GM12878 (cell line): Measurements from ENCODE around the gene MYO18B. TPM values are rescaled to one million over a fixed set of nuclear protein-coding genes. Genes with fewer than 3 reads are reported as not detected.

Source experiments
- ATAC-seq: fragments of 200-7000 bp; cut with Tn5 transposase; 3 replicates; pipeline ENCODE4 v1.9.1; 2020; ENCODE audit warnings: mild to moderate bottlenecking, moderate library complexity
- BruUV-seq: library from RNA; stranded (reverse); fragments of 400-500 nt; replicated peaks from 2 replicates; lab custom pipeline; 2021; lab: Mats Ljungman, UMichigan
- CTCF ChIA-PET: fragments of 300-600 bp; sonication (Branson Sonifier 250); formaldehyde crosslinking; extraction: SDS; loops from one replicate; lab custom pipeline; 2021; ENCODE audit warnings: inconsistent platforms; lab: Yijun Ruan, JAX
- POLR2A ChIA-PET: fragments of 350-600 bp; formaldehyde crosslinking; extraction: SDS; loops from one replicate; lab custom pipeline; 2021; ENCODE audit warnings: inconsistent platforms; lab: Charles Lee
- RAD21 ChIA-PET: fragments of 300-600 bp; sonication (Branson Sonifier 250); formaldehyde crosslinking; loops from one replicate; lab custom pipeline; 2023; ENCODE audit warnings: antibody characterized with exemption; ENCODE audit not compliant: unreplicated experiment; lab: Charles Lee
- SMC1A ChIA-PET: fragments of 300-600 bp; sonication (Branson Sonifier 250); formaldehyde crosslinking; loops from one replicate; lab custom pipeline; 2023; ENCODE audit not compliant: unreplicated experiment, uncharacterized antibody; lab: Charles Lee
- DNase-seq: peaks from one replicate; pipeline ENCODE4 v3.0.0-alpha.2; 2011; ENCODE audit warnings: low read depth, low spot score
- FAIRE-seq: peaks from 3 replicates; lab custom pipeline; 2011; peaks lifted over from hg19 to GRCh38; lab: Jason Lieb, UNC
- H2AFZ ChIP-seq: 2 replicates; pipeline ENCODE4 v1.6.0; 2011; ENCODE audit warnings: low read depth, low read length, control low read depth; ENCODE audit not compliant: control insufficient read depth
- H3K27ac ChIP-seq: 2 replicates; pipeline ENCODE4 v1.5.1; 2011; ENCODE audit warnings: control low read depth; ENCODE audit not compliant: control insufficient read depth, insufficient read depth
- H3K27me3 ChIP-seq, 2 experiments: replicated peaks in 1 of 2; 2 replicates each; pipeline versions ENCODE4 v1.6.0 to v1.6.1; 2011; ENCODE audit warnings: low read length in 1 of 2; ENCODE audit not compliant: control insufficient read depth in 2 of 2, insufficient read depth in 2 of 2
- H3K36me3 ChIP-seq, 2 experiments: 2 replicates each; pipeline ENCODE4 v1.5.1; 2011; ENCODE audit warnings: low read length in 1 of 2; ENCODE audit not compliant: control insufficient read depth in 2 of 2, insufficient read depth in 2 of 2
- H3K4me1 ChIP-seq: 2 replicates; pipeline ENCODE4 v1.6.1; 2011; ENCODE audit warnings: mild to moderate bottlenecking, low read length, moderate library complexity, mixed read lengths; ENCODE audit not compliant: control insufficient read depth, insufficient read depth
- H3K4me2 ChIP-seq: 2 replicates; pipeline ENCODE4 v1.6.0; 2011; ENCODE audit warnings: control low read depth; ENCODE audit not compliant: control insufficient read depth, insufficient read depth
- H3K4me3 ChIP-seq: fragments of 200-600 bp; sonication (generic); 2 replicates; pipeline ENCODE4 v1.5.1; 2016
- H3K79me2 ChIP-seq: 2 replicates; pipeline ENCODE4 v1.6.0; 2011; ENCODE audit warnings: low read length; ENCODE audit not compliant: control insufficient read depth, insufficient read depth
- H3K9ac ChIP-seq: 2 replicates; pipeline ENCODE4 v1.8.0; 2011; ENCODE audit warnings: low read length, control low read depth, mixed read lengths; ENCODE audit not compliant: control insufficient read depth, insufficient read depth
- H3K9me3 ChIP-seq: replicated peaks from 3 replicates; pipeline ENCODE4 v1.5.1; 2011; ENCODE audit warnings: mild to moderate bottlenecking, low read length; ENCODE audit not compliant: control insufficient read depth, insufficient read depth
- H4K20me1 ChIP-seq: 2 replicates; pipeline ENCODE4 v1.6.0; 2011; ENCODE audit not compliant: control insufficient read depth, insufficient read depth
- CHD2 ChIP-seq: IDR thresholded peaks from 2 replicates; pipeline ENCODE4 v1.6.1; 2011; ENCODE audit warnings: low read depth, low read length, improper control_type of control experiment, borderline replicate concordance
- EP300 ChIP-seq, 2 experiments: fragments of 150-350 bp in 1 of 2; IDR thresholded peaks; 2 replicates each; pipeline ENCODE4 v1.6.1; 2011 to 2012; ENCODE audit warnings: low read depth in 2 of 2, low read length in 2 of 2, borderline replicate concordance in 1 of 2, improper control_type of control experiment in 1 of 2, inconsistent platforms in 1 of 2; ENCODE audit not compliant: control insufficient read depth in 1 of 2
- HCFC1 ChIP-seq: fragments of 150-350 bp; IDR thresholded peaks from 2 replicates; pipeline ENCODE4 v1.6.1; 2014; ENCODE audit warnings: low read length
- MXI1 ChIP-seq: fragments of 150-350 bp; IDR thresholded peaks from 2 replicates; pipeline ENCODE4 v1.6.1; 2011; ENCODE audit warnings: low read depth, mild to moderate bottlenecking, inconsistent platforms, low read length, improper control_type of control experiment
- POLR2AphosphoS5 ChIP-seq: IDR thresholded peaks from 2 replicates; pipeline ENCODE4 v1.6.1; 2011; ENCODE audit warnings: mild to moderate bottlenecking, low read length, inconsistent platforms
- PRDM15 ChIP-seq: fragments of 450-650 bp; formaldehyde crosslinking; IDR thresholded peaks from 2 replicates; pipeline ENCODE4 v1.4.0; 2020; ENCODE audit warnings: mild to moderate bottlenecking, moderate library complexity
- RFX5 ChIP-seq: IDR thresholded peaks from 2 replicates; pipeline ENCODE4 v1.6.1; 2011; ENCODE audit warnings: low read depth, low read length, improper control_type of control experiment
- SRF ChIP-seq, 2 experiments: IDR thresholded peaks; 2 replicates each; pipeline ENCODE4 v1.6.1; 2011; ENCODE audit warnings: low read depth in 2 of 2, low read length in 2 of 2, mild to moderate bottlenecking in 1 of 2, moderate library complexity in 1 of 2
- USF1 ChIP-seq: IDR thresholded peaks from 2 replicates; pipeline ENCODE4 v1.6.1; 2011; ENCODE audit warnings: borderline replicate concordance, low read depth, mild to moderate bottlenecking, moderate library complexity, mixed read lengths, low read length; ENCODE audit not compliant: insufficient read depth; ENCODE audit errors: extremely low read length
- ZNF24 ChIP-seq: fragments of 450-650 bp; IDR thresholded peaks from 2 replicates; pipeline ENCODE4 v1.6.1; 2017; ENCODE audit warnings: antibody characterized with exemption, mild to moderate bottlenecking
- WGBS: methylation state at CpG from one replicate; pipeline ENCODE4 v1.1.6; 2016; ENCODE audit warnings: low lambda C conversion rate; ENCODE audit not compliant: insufficient replicate concordance, insufficient coverage; ENCODE audit errors: missing lambda C conversion rate; 5-methylcytosine and 5-hydroxymethylcytosine counted together
- in situ Hi-C: fragments of 300-500 bp; cut with MboI; formaldehyde crosslinking; loops from 9 replicates; pipeline ENCODE4 v1.14.3; 2018; ENCODE audit warnings: mixed read lengths
- intact Hi-C: fragments of 100-400 bp; cut with micrococcal nuclease; formaldehyde crosslinking; loops from one replicate; pipeline ENCODE4 v1.14.2; 2022; ENCODE audit not compliant: unreplicated experiment
- polyA plus RNA-seq, 11 experiments: library from polyadenylated mRNA; depleted of rRNA in 4 of 11; unstranded in 6 of 11; stranded (reverse) in 5 of 11; fragments of >200 nt; fragmentation: Nextera tagmentation in 4 of 11; fragmentation: Illumina TruSeq in 1 of 11; extraction: Ambion mirVana in 4 of 11; extraction: Trizol in 1 of 11; gene quantifications; 1 replicate in 1 of 11; 2 replicates in 10 of 11; pipeline versions ENCODE4 v1.2.1 to v1.2.3, GENCODE V29; 2011 to 2016; ENCODE audit warnings: inconsistent platforms in 2 of 11, missing spikeins in 2 of 11, low read depth in 1 of 11
- total RNA-seq, 4 experiments: library from RNA; depleted of rRNA in 3 of 4; stranded (reverse); fragments of >200 nt in 3 of 4; fragmentation: Illumina TruSeq in 1 of 4; extraction: Trizol in 1 of 4; gene quantifications; 2 replicates each; pipeline versions ENCODE4 v1.2.1 to v1.2.3, GENCODE V29; 2013 to 2021

The MYO18B gene
- total and polyA plus RNA-seq, 10 of the 15 experiments (the other 5 are each of a cell fraction or from before 2014, with no cell fraction given): 0.05 to 2.1 (median 0.51) TPM; not detected in 1

DNA sequence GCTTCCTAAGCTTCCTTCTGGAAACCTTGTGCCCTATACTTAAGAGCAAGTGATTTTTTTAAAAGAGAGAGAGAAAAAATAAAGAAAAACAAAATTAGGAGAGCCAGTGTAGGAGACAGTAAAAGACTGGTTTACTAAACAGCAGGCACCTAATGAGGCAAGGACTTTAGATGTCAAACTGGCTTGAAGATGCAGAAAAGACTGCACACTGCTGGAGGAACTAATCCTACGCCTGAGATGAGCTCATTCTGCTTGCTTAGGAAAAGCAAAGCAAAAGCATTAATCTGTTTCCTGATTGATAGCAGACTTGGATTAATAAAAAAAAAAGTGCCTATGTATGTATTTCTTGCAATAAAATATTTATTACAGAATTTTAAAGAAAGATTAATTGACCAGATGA is 313.7 kb downstream of the MYO18B start:
- ATAC-seq (no peak), FAIRE-seq (no peak), DNase-seq (no peak)
- Histone ChIP-seq H3K36me3 (no peaks in the 10 kb centered on the region), H3K9ac (no peak overlapping the region), H3K79me2 (no peaks in the 10 kb centered on the region), H2AFZ (no peak overlapping the region), H3K27me3 (no peaks in the 10 kb centered on the region; a peak in 2 of 4 replicates), H4K20me1 (no peaks in the 10 kb centered on the region), H3K27ac (no peak overlapping the region), H3K9me3 (no peaks in the 10 kb centered on the region), H3K4me2 (no peak overlapping the region), H3K4me1 (no peaks in the 10 kb centered on the region), H3K4me3 (no peak overlapping the region)
- in situ Hi-C loops: no loop called here
- ChIA-PET SMC1A (no interaction called here), RAD21 (no interaction called here), CTCF (no interaction called here), POLR2A (no interaction called here)
- BruUV-seq: no TSS peak
- no peak for TF ChIP-seq RFX5
- no peak for TF ChIP-seq USF1
- intact Hi-C loops: no loop called here
- WGBS: 0% methylated on average over 1 of the region's 1 CpG

- no peak overlapping the region for H2AFZ ChIP-seq
- no peak for DNase-seq
- no peak overlapping the region for H3K27ac ChIP-seq
- H3K4me3 ChIP-seq: no peak overlapping the region
- ChIA-PET POLR2A (no interaction called here), RAD21 (no interaction called here), SMC1A (no interaction called here), CTCF (interaction anchor here (0.8 kb wide), 1 partner anchor 18 kb away, joined by 3 read pairs; no protein-coding TSS in a partner anchor)
- no peak overlapping the region for H3K4me2 ChIP-seq
- no TSS peak for BruUV-seq
- no peak for FAIRE-seq
- H3K9ac ChIP-seq: no peak overlapping the region
- no peaks in the 10 kb centered on the region for H4K20me1 ChIP-seq
- no peak for ATAC-seq
- H3K79me2 ChIP-seq: no peaks in the 10 kb centered on the region
- no peaks in the 10 kb centered on the region for H3K4me1 ChIP-seq
- in situ Hi-C loops (no loop called here), intact Hi-C loops (no loop called here)
- WGBS: 10% methylated on average over 12 of the region's 12 CpGs
- H3K36me3 ChIP-seq: no peaks in the 10 kb centered on the region
- H3K9me3 ChIP-seq: no peaks in the 10 kb centered on the region
- no peaks in the 10 kb centered on the region; a peak in 2 of 4 replicates for H3K27me3 ChIP-seq
- TF ChIP-seq CHD2 (no peak), ZNF24 (no peak), MXI1 (no peak), PRDM15 (no peak), POLR2AphosphoS5 (no peak), EP300 (IDR thresholded peaks at IDR 0.05; ENCODE audit: borderline replicate concordance in 1 of 2, control insufficient read depth in 1 of 2, low read depth in 2 of 2, low read length in 2 of 2) (no peak), SRF (IDR thresholded peaks at IDR 0.05; ENCODE audit: low read depth in 2 of 2, low read length in 2 of 2) (no peak), HCFC1 (no peak)
Observed at GRCh38 chr22:26056455-26057200, 314.6 kb downstream of the MYO18B start.
